DOHH2 (cell line): ENCODE measurements around the gene MEPE.

ENCODE experiments used
- EZH2phosphoT487 ChIP-seq: fragments of 200-600 bp; sonication (generic); IDR thresholded peaks from 2 replicates; pipeline ENCODE4 v1.6.1; 2017; ENCODE audit warnings: borderline replicate concordance, mild to moderate bottlenecking, antibody characterized with exemption, low read length, moderate library complexity, mixed read lengths
- TF ChIP-seq, protein P1 (sequence below): fragments of 200-600 bp; sonication (generic); IDR thresholded peaks from one replicate; pipeline ENCODE4 v1.5.1; 2014; ENCODE audit warnings: antibody characterized with exemption, mild to moderate bottlenecking, low read depth, low read length; ENCODE audit not compliant: poor library complexity, severe bottlenecking

DNA sequence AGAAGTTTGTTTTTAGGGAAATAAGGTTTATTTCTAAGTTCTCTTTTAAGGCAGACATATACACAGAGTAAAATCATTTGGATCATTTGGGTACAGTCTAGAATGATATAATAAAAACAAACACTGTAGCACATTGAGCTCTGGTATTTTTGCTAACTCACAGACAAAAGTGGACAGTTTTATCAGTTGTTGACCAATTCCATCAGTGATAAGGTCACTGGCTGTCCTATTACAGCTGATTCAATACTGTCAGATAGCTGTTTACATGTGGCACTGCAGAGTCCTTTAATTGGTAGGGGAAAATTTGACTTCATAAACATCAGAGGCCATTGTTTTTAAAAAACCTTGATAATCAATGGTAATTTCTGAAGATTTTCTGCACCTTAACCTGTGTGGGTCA lies 29.9 kb upstream of the MEPE start:
- TF ChIP-seq, protein P1, sequence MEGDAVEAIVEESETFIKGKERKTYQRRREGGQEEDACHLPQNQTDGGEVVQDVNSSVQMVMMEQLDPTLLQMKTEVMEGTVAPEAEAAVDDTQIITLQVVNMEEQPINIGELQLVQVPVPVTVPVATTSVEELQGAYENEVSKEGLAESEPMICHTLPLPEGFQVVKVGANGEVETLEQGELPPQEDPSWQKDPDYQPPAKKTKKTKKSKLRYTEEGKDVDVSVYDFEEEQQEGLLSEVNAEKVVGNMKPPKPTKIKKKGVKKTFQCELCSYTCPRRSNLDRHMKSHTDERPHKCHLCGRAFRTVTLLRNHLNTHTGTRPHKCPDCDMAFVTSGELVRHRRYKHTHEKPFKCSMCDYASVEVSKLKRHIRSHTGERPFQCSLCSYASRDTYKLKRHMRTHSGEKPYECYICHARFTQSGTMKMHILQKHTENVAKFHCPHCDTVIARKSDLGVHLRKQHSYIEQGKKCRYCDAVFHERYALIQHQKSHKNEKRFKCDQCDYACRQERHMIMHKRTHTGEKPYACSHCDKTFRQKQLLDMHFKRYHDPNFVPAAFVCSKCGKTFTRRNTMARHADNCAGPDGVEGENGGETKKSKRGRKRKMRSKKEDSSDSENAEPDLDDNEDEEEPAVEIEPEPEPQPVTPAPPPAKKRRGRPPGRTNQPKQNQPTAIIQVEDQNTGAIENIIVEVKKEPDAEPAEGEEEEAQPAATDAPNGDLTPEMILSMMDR, result no peak
- TF ChIP-seq EZH2phosphoT487, result no peak
